NCI-H446 treated with DMSO at 0.1 percent for 48 hours (cell line): ENCODE results near the gene FAT2.

ENCODE experiments used
- DNase-seq: peaks from one replicate; lab custom pipeline; 2025; lab: John Stamatoyannopoulos, UW

Gene FAT2

GRCh38 chr5:151555760-151556576, 35.2 kb downstream of the FAT2 start:
- no peak for DNase-seq

DNA sequence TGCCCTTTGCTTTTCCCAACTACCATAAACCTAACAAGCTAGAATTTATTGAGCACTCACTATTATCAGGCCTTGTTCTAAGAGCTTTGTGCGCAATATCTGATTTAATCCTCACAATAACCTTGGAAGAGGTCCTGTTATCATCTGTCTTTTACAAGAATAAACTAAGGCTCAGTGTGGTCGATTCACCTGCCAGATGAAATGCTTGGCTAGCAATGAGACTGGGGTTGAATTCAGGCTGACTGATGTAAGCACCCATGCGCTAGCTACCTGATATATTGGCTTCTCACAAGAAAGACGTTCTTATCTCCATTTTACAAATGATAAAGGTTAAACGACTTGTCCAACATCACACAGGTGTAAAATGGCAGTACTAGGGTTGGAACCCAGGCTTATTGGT, 37.4 kb downstream of the FAT2 start:
- no peak for DNase-seq

GRCh38 chr5:151553130-151553670, 37.9 kb downstream of the FAT2 start:
- DNase-seq: no peak

DNA sequence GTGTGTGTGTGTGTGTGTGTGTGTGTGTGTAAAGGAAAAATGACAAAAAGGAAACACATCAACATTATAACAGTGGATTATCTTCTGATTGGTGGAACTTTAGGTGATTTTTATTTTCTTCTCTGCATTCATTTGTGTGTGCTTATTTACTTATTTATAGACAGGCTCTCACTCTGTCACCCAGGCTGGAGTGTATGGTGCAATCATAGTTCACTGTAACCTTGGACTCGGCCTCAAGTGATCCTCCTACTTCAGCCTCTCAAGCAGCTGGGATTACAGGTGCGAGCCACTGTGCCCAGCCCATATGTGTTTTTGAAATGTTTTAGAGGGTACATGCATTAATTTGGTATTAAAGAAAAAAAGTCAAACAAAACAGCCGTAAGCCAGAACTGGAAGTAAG, 39.1 kb downstream of the FAT2 start:
- no peak for DNase-seq

GRCh38 chr5:151550146-151550545, 41.0 kb downstream of the FAT2 start:
- DNase-seq: no peak

- DNase-seq: no peak
Measured at GRCh38 chr5:151549713-151550112, 41.4 kb downstream of the FAT2 start.

DNA sequence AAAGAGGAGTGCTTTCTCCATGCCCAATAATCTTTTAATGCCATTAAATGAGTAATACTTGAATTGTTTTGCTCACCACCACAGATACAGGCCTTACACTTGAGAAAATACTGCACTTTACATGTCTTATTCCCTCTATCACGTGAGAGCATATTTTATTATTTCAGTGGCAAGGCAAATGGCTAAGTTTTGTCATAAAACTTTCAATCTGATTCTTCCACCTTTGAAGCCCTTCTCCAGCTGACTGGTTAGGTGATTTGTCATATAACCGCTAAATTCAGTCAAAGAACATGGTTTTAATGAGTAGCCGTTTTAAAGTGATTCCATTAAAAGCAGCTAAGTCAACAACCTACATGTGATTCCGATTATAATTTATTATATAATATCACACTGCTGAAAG, 43.8 kb downstream of the FAT2 start:
- DNase-seq: no peak

DNA sequence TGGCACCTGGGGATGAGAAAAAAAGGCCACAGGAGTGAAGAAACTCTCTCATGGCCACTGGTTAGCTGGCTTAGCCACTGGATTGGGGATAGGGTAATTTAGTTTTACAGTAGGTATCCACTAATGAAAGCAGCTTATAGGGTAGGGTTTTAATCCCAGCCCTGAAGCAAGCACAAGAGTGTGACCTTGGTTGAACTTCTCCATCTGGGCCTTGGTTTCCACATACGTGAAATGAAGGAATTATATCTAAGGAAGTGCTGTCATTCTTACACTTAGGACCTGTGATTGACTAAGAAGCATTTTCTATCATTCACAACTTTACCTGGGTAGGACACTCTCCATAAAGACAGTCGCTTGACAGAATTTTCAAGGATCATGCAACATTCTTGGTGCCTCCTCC, 49.6 kb downstream of the FAT2 start:
- DNase-seq: no peak
